CD4-positive, alpha-beta T cell treated with Interleukin-6 at 100 ng/mL for 8 hours (primary cell): ENCODE results near the gene CFAP65.

Experiments
- DNase-seq: peaks from one replicate; pipeline ENCODE4 v3.0.0-alpha.2; 2020; ENCODE audit warnings: mixed read lengths, low spot score

The CFAP65 gene

DNA sequence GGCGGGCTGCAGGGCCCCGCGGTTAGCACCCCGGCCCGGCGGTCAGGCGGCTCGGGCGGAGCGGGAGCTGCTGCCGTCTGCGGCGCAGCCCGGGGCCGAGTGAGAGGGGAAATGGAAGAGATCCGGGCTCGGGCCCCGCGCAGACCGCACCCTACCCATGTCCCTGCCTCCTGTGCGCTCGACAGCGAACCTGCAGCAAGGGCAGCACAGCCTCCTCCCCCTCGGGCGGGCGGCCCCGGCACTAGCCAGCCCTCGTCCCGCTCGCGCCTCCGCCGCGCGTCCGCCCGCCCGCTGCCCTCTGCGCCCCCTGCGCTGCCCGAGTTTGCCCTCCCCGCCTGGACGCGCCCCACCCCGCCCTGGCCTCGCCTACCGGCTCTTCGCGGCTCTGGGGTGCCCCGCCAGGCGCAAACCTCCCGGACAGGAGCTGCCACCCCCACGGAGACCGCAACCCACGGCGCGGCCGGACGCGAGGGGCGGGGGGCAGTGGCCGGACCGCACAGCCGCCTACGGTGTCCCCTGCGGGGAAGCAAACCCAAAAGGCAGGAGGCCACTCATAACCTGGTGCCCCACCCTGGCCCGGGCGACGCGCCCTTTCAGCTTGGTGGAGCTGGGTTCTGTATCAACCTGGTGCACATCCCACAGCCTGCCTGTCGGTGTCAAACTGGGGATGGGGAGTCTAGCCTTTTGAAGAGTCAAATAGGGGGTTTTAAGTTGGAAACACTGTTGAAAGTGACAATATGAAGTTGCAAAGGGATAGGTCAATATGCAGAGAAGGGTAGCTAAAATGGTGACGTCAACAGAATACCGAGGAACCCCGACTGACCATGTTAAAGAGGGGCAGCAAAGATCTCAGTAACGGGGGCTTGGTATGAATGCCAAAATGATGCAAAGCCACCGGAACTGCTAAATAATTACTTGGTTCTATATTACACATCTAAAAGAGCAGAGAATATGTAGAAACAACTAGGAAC lies 19.8 kb upstream of the CFAP65 start, which contains the start of gene IHH:
Gene IHH, minus strand, starts transcription at position 101 of the 971 bp plus-strand sequence. CDS start 454 bp downstream, outside the sequence.
- no peak for DNase-seq

DNA sequence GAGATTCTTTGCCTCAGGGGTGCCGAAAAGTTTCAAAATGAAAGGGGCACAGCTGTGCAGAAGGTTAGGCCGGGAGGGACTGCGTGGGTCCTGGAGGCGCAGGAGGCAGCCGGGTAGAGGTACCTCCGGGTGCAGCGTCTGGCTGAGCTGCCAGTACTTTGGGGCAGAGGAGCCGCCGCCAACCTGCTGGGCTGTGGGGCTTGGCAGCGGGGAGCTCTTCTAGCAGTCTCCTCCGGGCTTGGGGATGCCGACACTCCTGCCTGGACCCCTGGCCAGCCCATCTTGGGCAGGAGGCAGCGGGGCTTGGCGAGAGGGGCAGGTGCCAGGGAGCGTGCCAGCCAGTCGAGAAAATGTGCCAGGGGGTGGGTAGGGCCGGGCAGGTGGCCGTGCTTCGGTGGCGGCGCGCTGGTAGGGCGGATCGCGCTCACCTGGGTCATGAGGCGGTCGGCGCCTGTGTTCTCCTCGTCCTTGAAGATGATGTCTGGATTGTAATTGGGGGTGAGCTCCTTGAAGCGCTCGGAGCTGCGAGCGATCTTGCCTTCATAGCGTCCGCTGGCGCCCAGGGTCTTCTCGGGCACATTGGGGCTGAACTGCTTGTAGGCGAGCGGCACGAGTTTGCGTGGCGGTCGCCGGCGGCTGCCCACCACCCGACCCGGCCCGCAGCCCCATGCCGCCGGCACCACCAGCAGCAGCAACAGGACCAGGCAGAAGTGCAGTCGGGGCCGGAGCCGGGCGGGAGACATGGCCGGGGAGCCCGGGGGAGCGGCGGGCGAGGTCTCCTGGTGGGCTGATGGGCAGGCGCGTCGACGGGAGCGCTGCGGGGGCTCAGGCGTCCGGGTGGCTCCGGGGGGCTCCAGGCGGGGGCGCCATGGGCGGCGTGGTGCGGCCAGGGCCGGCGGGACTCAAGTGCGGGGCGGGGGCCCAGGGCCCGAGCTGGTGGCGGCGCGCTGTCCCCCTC lies 18.7 kb upstream of the CFAP65 start:
- no peak for DNase-seq

DNA sequence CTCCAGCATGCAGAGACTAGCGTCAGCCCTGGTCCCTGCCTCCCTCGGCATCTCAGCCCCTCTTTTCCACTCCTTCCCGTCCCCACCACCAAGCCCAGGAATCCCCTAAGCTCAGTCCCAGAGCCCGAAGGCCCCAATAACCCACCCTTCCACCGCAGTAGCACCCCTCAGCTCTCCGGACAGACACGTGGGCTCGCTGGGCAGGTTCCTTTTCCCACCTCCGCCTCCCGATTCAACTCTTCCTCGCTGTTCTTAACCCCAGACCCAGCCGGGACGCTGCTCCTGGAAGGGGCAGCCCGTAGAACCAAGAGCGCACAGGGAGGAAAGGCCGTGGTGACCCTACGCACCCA lies 18.0 kb upstream of the CFAP65 start:
- DNase-seq, result no peak

DNA sequence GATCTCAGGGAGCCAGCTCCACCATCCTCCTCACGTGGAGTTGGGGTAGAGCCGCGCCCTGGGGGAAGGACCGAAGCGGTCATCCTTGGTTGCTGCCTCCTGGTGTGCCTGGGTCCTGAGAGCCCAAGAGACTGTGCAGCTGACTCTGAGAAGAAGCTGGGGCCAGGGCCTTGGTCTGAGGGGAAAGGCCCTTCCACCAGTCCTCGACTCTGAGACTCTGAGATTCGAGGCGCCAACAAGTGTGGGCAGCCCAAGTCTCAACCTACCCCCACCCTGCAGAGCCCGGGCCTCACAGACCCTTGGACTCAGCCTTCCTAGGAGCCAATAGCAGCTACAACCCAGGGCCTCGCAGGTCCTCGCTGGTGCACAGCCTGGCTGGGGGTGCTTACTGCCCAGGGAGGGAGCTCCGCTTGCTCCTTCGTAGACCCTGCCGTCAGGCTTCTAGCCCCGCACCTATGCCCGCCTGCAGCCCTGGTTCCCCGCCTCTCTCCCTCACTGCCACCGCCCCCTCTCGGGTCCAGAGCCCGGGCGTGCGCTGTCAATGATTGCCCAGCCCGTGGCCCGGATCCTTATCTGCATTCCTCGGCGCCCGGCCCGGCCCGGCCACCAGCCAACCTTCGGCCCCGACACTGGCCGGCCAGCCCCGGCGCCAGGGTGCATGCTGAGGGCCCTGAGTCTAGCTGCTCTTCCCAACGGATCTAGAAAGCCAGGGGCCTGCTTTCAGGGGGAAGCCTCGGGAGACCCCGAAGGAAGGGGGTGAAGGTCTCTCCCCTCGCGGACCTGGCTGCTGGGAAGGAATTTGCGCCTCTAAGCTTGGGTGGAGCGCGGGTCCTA lies 17.4 kb upstream of the CFAP65 start:
- no peak for DNase-seq

DNA sequence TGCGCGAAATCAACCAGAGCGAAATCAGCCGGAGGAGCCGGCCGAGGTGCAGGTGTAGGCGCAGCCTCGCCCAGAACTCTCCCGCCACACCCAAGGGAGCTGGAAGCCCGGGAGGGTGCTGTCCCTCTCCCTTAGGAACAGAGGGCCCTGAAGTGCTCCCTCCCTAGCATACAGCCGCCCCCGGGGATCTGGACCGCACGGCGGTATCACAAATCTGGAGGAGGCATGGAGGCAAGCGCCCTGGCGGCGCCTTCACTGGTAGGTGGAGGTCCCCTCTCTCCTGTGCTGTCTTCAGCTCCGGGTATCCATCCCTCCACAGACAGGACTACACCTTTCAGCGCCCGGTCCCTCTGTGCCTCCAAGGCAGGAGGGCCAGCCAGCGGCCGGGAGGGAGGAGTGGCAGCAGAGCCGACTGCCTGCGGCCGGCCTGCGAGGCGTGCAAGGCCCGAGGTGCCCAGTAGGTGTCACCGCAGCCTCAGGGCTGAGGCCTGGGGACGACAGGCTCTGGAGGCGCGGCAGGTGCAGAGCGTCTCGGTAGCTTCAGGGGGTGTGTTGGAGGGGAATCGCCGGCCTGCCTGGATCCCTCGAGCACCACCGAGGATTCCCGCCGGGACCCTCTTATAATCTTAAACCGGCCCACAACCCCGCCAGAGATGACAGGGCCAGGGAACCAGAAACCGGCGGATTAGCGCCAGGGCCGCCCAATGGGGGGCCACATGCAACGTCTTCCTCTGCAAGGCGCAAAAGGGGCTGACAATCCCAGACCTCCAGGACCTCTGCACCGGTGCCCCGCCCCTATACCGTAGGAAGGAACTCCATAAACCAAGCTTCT lies 16.6 kb upstream of the CFAP65 start:
- peak; percentile 68 for DNase-seq

DNA sequence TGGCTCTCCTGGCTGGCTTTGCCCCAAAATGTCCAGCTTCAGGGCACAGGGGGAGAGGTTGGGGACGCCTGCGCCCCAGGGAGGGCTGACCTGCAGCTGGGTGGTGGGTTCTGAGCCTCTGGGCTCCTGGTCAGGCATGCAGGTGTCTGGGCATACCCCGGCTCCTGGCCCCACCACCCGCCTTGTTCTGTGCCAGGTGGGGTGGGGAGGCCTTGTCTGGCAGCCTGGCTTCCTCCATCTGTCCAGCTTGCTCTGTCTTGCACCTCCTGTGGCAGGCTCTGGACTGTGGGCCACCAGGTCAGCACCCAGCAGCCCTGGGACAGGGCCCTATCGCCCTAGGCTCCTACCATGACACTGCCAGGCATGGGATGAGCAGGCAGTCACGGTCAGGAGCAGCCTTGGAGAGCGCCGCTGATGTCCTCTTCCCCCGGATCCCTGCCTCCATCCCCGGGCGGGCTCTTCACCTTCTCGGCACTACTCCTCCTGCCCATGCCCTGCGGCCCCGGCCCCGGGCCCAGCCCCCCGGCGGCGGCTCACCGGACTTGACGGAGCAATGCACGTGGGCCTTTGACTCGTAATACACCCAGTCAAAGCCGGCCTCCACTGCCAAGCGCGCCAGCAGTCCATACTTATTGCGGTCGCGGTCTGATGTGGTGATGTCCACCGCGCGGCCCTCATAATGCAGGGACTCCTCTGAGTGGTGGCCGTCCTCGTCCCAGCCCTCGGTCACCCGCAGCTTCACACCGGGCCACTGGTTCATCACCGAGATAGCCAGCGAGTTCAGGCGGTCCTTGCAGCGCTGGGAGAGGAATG lies 15.8 kb upstream of the CFAP65 start:
- no peak for DNase-seq

DNA sequence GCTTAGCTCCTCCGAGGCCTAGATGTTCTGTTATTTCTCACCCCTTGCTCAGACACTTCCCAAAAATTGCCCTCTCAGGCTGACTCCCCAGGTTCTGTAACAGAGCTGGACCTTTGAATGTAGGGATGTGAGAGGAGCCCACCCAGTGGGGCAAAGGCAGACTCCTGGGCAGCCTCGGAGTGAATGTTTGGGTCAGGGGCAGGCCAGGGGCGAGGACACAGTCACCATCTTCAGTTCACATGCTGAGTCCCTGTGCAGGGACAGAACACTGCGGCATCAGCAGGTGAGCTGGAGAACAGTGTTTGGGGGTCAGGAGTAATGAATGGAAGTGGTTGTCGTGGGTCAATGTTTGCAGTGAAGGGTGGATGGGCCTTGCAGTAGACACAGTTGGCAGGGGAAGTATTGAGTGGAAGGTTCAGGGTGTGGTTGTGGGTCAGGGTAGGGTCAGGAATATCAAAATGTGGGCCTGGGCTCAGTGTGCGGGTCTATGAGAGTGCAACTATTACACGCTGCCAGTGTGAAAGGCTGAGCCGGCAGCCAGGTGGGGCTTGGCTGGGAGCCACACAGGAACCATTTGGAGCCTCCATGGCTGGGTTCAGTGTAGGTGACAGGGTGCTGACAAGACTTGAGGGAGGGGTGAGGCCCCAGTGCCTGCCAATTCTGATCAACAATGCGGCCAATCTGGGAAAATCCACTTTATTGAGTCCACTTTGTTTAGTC lies 15.0 kb upstream of the CFAP65 start:
- DNase-seq, result no peak

DNA sequence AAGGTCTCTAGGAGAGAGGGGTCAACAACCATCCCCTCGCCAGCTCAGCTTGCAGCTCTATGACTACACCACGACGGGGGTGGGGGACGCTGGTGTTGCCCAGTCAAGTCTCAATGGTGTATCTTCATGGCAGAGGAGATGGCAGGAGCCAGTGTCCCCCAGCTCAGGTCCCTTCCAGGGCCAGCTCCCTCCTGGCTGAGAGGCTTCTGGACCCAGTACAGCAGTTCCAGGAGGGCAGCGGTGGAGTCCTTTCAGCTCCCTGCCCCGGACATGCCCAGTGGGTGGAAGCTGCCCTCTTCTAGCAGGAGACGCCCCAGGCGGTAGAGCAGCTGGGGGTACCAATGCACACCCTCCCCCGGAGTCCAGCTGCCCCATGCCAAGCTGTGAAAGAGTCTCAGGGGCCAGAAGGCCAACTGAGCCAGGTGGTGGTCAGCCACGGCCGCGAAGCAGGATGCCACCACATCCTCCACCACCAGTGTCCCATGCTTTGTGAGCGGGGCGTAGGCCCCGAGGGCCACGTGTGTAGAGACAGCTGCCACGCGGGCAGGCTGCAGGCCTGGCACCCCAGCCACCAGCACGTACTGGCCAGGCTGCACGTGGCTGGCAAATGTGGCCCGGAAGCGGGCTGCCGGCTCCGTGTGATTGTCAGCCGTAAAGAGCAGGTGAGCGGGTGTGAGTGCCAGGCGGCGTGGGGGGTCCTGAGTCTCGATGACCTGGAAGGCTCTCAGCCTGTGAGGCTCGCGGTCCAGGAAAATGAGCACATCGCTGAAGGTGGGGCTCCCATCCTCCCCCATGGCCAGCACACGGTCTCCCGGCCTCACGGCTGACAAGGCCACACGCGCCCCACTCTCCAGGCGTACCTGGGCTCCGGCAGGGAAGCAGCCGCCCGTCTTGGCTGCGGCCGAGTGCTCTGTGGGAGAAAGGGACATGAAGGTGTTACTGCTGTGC lies 13.9 kb upstream of the CFAP65 start:
- DNase-seq, result no peak

DNA sequence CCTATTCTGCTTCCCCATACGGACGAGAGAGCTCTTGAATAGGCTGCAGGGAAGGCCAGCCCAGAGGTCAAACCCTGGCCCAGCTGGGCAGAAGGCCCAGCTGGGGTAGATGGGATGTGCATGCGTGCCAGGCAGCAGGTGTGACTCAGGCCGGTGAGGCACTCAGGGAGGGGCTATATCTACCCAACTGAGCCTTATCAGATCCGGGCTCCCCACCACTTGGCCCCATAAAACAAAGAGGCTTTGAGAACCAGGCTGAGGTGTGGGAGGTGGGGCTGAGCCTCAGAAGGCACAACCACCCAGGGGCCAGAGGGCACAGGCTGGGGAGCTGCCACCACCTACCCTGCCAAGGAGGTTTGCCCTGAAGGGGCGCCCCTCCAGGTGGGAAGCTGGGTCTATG lies 8.0 kb upstream of the CFAP65 start:
- no peak for DNase-seq

DNA sequence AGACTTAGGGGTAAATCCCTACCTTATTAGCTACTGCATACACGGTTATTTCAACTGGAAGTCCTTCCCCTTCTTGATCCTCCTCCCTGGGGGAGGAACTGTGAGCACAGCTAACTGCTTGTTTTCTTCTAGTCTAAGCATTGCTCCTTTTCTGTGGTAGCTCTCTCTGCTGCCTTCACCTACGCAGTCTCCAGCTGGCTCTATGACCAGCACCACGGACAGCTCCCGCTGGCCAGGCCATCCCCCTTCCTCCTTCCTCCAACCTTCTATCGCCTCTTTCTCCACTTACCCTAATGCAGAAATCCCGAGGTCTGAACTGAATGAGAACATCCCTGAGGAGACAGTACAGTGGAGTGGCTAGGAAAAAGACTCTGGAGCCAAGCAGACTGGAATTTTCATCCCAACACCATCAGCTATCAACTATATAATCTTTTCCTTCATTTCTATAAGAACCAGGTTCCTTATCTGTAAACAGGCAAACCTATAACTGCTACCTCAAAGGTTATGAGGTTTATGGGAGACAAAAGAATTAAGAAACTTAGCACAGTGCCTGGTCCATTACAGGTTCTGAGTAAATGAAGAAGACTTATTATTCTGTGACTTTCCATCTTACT lies 4.7 kb upstream of the CFAP65 start:
- no peak for DNase-seq

DNA sequence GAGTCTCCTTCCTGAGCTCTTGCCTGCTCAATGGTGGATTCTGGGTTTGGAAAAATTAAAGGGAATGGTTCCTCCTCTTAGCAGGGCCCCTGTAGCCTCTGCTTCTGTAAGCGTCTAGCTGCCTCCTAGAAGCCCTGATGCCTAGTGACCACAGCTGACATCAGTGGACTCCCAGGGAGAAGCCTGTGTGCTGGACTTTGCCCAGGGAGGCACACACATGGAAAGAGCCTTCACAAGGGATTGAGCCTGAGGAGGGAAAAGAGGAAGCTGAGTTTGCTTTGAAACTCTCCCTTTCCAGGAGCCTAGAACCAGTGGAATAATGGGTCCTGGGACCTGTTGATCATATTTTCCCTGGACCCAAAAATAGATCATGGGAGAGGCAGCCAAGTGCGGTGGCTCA lies 1.4 kb upstream of the CFAP65 start:
- DNase-seq, result no peak

DNA sequence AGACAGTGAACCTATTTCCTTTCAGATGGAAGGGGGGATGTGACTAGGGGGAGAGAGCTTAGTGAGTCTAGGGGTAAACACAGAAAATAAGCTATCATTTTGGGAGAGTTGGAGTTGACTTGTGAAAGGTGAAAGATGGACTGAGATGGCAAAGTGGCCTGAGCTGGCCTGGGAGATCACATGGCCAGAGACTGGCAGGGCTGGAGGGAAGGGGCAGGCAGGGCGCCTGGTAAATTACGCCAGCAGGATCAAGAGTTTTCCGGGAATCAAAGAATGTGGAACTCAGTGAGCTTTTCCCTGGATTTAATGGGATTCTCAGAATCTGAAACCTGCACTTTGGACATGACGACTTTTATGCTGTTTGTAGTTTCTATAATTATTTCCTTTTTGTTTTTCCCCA lies 841 bp upstream of the CFAP65 start:
- DNase-seq, result no peak

DNA sequence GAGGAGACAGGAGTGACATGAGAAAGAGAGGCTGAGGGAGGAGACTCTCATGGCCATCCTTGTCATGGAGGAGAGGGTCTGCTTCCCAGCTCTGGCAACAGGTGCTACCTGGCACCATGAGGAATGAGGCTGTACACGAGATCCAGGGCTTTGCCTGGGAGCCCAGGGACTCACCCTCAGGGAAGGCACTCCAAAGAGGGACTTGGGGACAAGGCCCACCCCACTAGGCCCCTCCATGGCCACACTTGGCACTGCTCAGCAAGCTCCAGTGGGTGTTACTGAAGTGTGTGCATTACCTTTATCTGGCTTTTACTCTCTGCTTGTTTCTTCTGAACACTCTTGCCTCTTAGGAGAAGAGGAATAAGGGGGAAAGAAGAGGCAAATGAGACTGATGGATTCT lies 2.7 kb downstream of the CFAP65 start:
- DNase-seq, result no peak

DNA sequence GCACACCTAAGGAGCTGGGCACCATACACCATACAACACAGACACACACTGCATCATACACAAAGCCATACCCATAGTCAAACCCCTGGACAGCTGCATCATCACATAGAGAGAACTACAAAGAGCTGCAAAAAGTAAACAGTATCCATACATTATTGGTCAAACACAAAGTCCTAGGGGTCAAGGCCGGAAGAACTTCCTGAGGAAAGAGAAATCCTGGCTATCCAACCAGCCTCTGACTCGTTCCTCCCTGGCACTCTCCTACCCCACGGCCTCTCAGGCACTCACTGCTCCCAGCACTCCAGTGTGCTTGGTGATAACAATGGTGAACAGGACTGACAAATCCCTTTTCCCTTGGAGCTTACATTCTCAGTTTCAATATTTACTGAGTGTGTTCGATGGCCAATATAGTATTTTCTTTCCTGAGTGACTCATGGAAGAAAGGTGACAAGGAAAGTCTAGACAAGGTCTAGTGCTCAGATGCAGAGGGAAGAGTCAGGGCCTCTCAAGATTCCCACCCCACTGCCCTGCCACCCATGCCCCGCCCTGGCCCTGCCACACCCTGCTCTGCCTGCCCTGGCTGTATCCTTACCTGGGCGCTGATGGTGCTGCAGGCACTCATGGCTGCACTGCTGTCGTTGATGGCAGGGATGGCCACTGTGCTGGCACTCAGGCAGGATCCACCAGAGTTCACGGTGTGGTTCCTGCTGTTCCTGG lies 3.4 kb downstream of the CFAP65 start:
- DNase-seq, result no peak

DNA sequence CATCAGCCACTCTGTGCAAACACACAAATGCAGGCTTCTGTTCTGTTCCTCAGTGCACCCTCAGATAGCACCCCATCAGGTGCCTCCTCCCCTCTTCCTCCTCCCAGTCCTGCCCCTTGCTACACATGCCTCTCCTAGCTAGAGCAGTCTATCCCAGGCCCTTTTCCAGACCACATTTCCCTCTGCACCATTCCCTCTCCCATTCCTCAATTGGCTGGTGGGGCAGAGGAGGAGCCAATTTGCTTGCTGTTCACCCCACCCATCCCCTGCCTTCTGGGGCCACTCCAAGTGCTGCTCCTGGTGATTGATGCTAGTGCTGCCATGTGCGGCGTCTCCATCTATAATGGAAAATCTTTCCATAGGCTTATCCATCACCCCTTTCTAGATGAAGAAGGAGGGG lies 5.4 kb downstream of the CFAP65 start:
- no peak for DNase-seq

DNA sequence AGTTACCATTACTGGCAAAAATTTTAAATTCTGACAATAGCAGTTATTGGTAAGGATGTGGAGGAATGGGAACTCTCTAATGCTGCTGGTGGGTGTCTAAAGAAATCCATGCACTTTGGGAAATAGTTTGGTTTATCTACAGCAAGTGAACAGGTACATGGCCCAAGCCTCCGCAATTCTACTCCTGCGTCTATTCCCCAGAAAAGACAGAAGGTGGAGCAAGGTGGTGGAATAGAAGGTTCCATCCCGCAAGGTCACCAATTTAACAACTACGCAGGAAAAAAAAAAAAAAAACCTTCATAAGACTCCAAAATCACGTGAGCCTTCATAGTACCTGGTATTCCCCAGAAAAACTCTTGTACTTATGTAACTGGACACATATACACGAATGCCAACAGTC lies 6.5 kb downstream of the CFAP65 start:
- no peak for DNase-seq
